K562 (cell line): Measurements from ENCODE around the gene ILDR1. TPM values are rescaled to one million over a fixed set of nuclear protein-coding genes. Genes with fewer than 3 reads are reported as not detected.

Experiments used
- ATAC-seq: fragments of 200-7000 bp; cut with Tn5 transposase; 3 replicates; pipeline ENCODE4 v1.9.1; 2020; ENCODE audit warnings: moderate library complexity
- BruUV-seq: library from RNA; stranded (reverse); fragments of 400-500 nt; replicated peaks from 2 replicates; lab custom pipeline; 2021; lab: Mats Ljungman, UMichigan
- CTCF ChIA-PET: fragments of 300-600 bp; formaldehyde crosslinking; extraction: SDS; loops from one replicate; lab custom pipeline; 2021; ENCODE audit warnings: low intra/inter-chr PET ratio; lab: Yijun Ruan, JAX
- POLR2A ChIA-PET: fragments of 300-600, 350-650 bp; sonication (Branson Sonifier 250); formaldehyde crosslinking; extraction: SDS; loops from one replicate; lab custom pipeline; 2021; ENCODE audit warnings: antibody characterized with exemption, inconsistent platforms; lab: Yijun Ruan, JAX
- DNase-seq, 4 experiments: peaks; one replicate each; pipeline versions ENCODE4 v3.0.0 to v3.0.0-alpha.2; 2011 to 2018; ENCODE audit warnings: low spot score in 3 of 4, mixed read lengths in 3 of 4; ENCODE audit errors: extremely low read depth in 1 of 4
- FAIRE-seq: peaks from 2 replicates; lab custom pipeline; 2011; peaks lifted over from hg19 to GRCh38; lab: Jason Lieb, UNC
- H2AFZ ChIP-seq: 2 replicates; pipeline ENCODE4 v1.6.0; 2011; ENCODE audit warnings: low read depth, low read length, control low read depth, inconsistent platforms
- H3K27ac ChIP-seq: fragments of 200-600 bp; 3 replicates; pipeline ENCODE4 v1.8.0; 2011; ENCODE audit warnings: low read depth, mild to moderate bottlenecking, control low read depth, inconsistent platforms, low read length, moderate library complexity, mixed read lengths; ENCODE audit errors: extremely low read depth
- H3K27me3 ChIP-seq, 2 experiments: fragments of 300-600 bp in 1 of 2; 2 replicates in 1 of 2; 3 replicates in 1 of 2; pipeline versions ENCODE4 v1.6.0 to v1.8.0; 2011; ENCODE audit warnings: inconsistent platforms in 2 of 2, low read length in 2 of 2, mild to moderate bottlenecking in 1 of 2, mixed read lengths in 1 of 2, moderate library complexity in 1 of 2; ENCODE audit not compliant: control insufficient read depth in 2 of 2, insufficient read depth in 2 of 2
- H3K36me3 ChIP-seq: fragments of 300-600 bp; 3 replicates; pipeline ENCODE4 v1.8.0; 2011; ENCODE audit warnings: mild to moderate bottlenecking, low read length, inconsistent platforms; ENCODE audit not compliant: control insufficient read depth, insufficient read depth
- H3K4me1 ChIP-seq, 2 experiments: fragments of 200-600 bp in 1 of 2; replicated peaks in 1 of 2; 2 replicates in 1 of 2; 3 replicates in 1 of 2; pipeline versions ENCODE4 v1.5.1 to v1.8.0; 2011; ENCODE audit warnings: inconsistent platforms in 2 of 2, low read length in 2 of 2, mild to moderate bottlenecking in 1 of 2, mixed read lengths in 1 of 2, moderate library complexity in 1 of 2; ENCODE audit not compliant: control insufficient read depth in 2 of 2, insufficient read depth in 2 of 2
- H3K4me2 ChIP-seq: 2 replicates; pipeline ENCODE4 v1.6.1; 2011; ENCODE audit warnings: low read length, control low read depth, inconsistent platforms, mixed read lengths; ENCODE audit not compliant: insufficient read depth
- H3K4me3 ChIP-seq: fragments of 200-600 bp; sonication (generic), shearing (Covaris generic); 2 replicates; pipeline ENCODE4 v1.5.1; 2016; ENCODE audit warnings: control low read depth, inconsistent platforms
- H3K79me2 ChIP-seq: fragments of 200-600 bp; 3 replicates; pipeline ENCODE4 v1.8.0; 2011; ENCODE audit warnings: low read length, inconsistent platforms; ENCODE audit not compliant: control insufficient read depth, insufficient read depth
- H3K9ac ChIP-seq, 2 experiments: 2 replicates each; pipeline versions ENCODE4 v1.6.0 to v1.6.1; 2011; ENCODE audit warnings: low read depth in 2 of 2, low read length in 2 of 2, control low read depth in 1 of 2, inconsistent platforms in 1 of 2, mild to moderate bottlenecking in 1 of 2, mixed read lengths in 1 of 2; ENCODE audit not compliant: insufficient read depth in 1 of 2
- H3K9me1 ChIP-seq: one replicate; pipeline ENCODE4 v1.6.0; 2011; ENCODE audit warnings: inconsistent platforms, mild to moderate bottlenecking, low read length, moderate library complexity; ENCODE audit not compliant: control insufficient read depth, insufficient read depth
- H3K9me3 ChIP-seq: replicated peaks from 2 replicates; pipeline ENCODE4 v1.5.1; 2011; ENCODE audit warnings: low read depth, low read length, inconsistent platforms; ENCODE audit not compliant: control insufficient read depth, insufficient read depth
- H4K20me1 ChIP-seq: replicated peaks from 2 replicates; pipeline ENCODE4 v1.6.1; 2011; ENCODE audit warnings: low read length, inconsistent platforms, mixed read lengths; ENCODE audit not compliant: control insufficient read depth, insufficient read depth
- ELF2 ChIP-seq: fragments of 250-450 bp; sonication (Bioruptor Pico); IDR thresholded peaks from 2 replicates; pipeline ENCODE4 v1.5.0; 2021; ENCODE audit warnings: mild to moderate bottlenecking
- MEIS2 ChIP-seq: fragments of 450-650 bp; IDR thresholded peaks from 2 replicates; pipeline ENCODE4 v1.6.1; 2014; ENCODE audit warnings: mild to moderate bottlenecking; ENCODE audit not compliant: partially characterized antibody
- TFAP4 ChIP-seq: sonication (generic); formaldehyde crosslinking; IDR thresholded peaks from 2 replicates; pipeline ENCODE4 v1.8.0; 2022; ENCODE audit warnings: missing genetic modification reagents, mild to moderate bottlenecking, moderate library complexity, borderline replicate concordance
- THRA ChIP-seq: fragments of 450-650 bp; IDR thresholded peaks from 2 replicates; pipeline ENCODE4 v1.6.1; 2017; ENCODE audit warnings: mild to moderate bottlenecking, moderate library complexity
- ZNF274 ChIP-seq: IDR thresholded peaks from 2 replicates; pipeline ENCODE4 v1.6.1; 2011; ENCODE audit warnings: low read depth, mild to moderate bottlenecking, low read length, moderate library complexity, borderline replicate concordance
- WGBS: fragments of 100-300 bp; shearing (Covaris generic); methylation state at CpG from one replicate; pipeline ENCODE4 v1.1.6; 2016; ENCODE audit warnings: low coverage, mixed read lengths; ENCODE audit not compliant: insufficient coverage; ENCODE audit errors: missing lambda C conversion rate; 5-methylcytosine and 5-hydroxymethylcytosine counted together
- in situ Hi-C: fragments of 300-500 bp; cut with MboI; formaldehyde crosslinking; loops from 4 replicates; pipeline ENCODE4 v1.15.0; 2018; ENCODE audit warnings: inconsistent platforms, mixed read lengths
- intact Hi-C: fragments of 100-400 bp; cut with micrococcal nuclease; formaldehyde crosslinking; loops from 2 replicates; pipeline ENCODE4 v1.14.2; 2022
- polyA plus RNA-seq, 8 experiments: library from polyadenylated mRNA; depleted of rRNA in 4 of 8; stranded (reverse) in 5 of 8; unstranded in 3 of 8; fragments of >200 nt; fragmentation: Nextera tagmentation in 2 of 8; fragmentation: Illumina TruSeq in 1 of 8; extraction: Ambion mirVana in 2 of 8; extraction: Trizol in 1 of 8; gene quantifications; 2 replicates each; pipeline versions ENCODE4 v1.2.1 to v1.2.3, GENCODE V29; 2011 to 2014; ENCODE audit warnings: inconsistent platforms in 1 of 8, missing spikeins in 1 of 8
- total RNA-seq, 7 experiments: library from RNA; depleted of rRNA in 6 of 7; stranded (reverse); fragments of >200 nt in 6 of 7; fragmentation: Illumina TruSeq in 2 of 7; extraction: Trizol in 2 of 7; gene quantifications; 2 replicates each; pipeline versions ENCODE4 v1.2.1 to v1.2.3, GENCODE V29; 2011 to 2021; ENCODE audit warnings: low replicate concordance in 1 of 7

The ILDR1 gene
- total and polyA plus RNA-seq, 9 of the 15 experiments (the other 6 are each of a cell fraction or from before 2014, with no cell fraction given) = 0.04 TPM; not detected in 8

- no peaks in the 10 kb centered on the region for H3K36me3 ChIP-seq
- CTCF ChIA-PET = no interaction called here
- peaks cover 0 to 7% of the 10 kb centered on the region in 2 experiments; a peak in 1 of 5 replicates for H3K27me3 ChIP-seq
- POLR2A ChIA-PET = no interaction called here
- 0% methylated on average over 2 of the region's 2 CpGs for WGBS
- ATAC-seq (no peak), DNase-seq (no peak), FAIRE-seq (no peak)
- H3K9me1 ChIP-seq = no peaks in the 10 kb centered on the region
- TF ChIP-seq ZNF274 (no peak), TFAP4 (no peak), MEIS2 (no peak), ELF2 (no peak), THRA (no peak)
- H3K4me1 ChIP-seq = peaks cover 0 to 7% of the 10 kb centered on the region in 2 experiments; a peak in 2 of 5 replicates
- no peaks in the 10 kb centered on the region for H3K9me3 ChIP-seq
- intact Hi-C loops = no loop called here
- in situ Hi-C loops = no loop called here
- H3K4me2 ChIP-seq = no peak overlapping the region
- no peak overlapping the region for H3K4me3 ChIP-seq
- no peaks in the 10 kb centered on the region for H3K79me2 ChIP-seq
- H3K9ac ChIP-seq = no peak overlapping the region
- BruUV-seq = no TSS peak
- no peaks in the 10 kb centered on the region for H4K20me1 ChIP-seq
- H2AFZ ChIP-seq = no peak overlapping the region
- no peak overlapping the region for H3K27ac ChIP-seq
Observed at GRCh38 chr3:122024800-122025199, 2.8 kb upstream of the ILDR1 start.
